NCI-H345 (cell line): ENCODE measurements around the gene PSME4.
"Not testable (repeated sequence)": the region's sequence is repeated elsewhere in the genome, so short reads cannot be mapped to it uniquely, and the experiment has no call there.

Source experiments
- DNase-seq: peaks from one replicate; lab custom pipeline; 2025; lab: John Stamatoyannopoulos, UW

PSME4 gene

GRCh38 chr2:53842891-53843290 is 127.9 kb downstream of the PSME4 start:
- DNase-seq = no peak

- DNase-seq = not testable (repeated sequence)
Measured at GRCh38 chr2:53841651-53842050, 129.1 kb downstream of the PSME4 start.

GRCh38 chr2:53840580-53840979 is 130.2 kb downstream of the PSME4 start:
- no peak for DNase-seq

- DNase-seq = not testable (repeated sequence)
Measured at GRCh38 chr2:53829980-53830290, 140.9 kb downstream of the PSME4 start.

GRCh38 chr2:53829273-53829979 is 141.4 kb downstream of the PSME4 start:
- no peak for DNase-seq

- no peak for DNase-seq
Measured at GRCh38 chr2:53828331-53828730, 142.5 kb downstream of the PSME4 start.

- DNase-seq = no peak
Measured at GRCh38 chr2:53827398-53828175, 143.2 kb downstream of the PSME4 start.

GRCh38 chr2:53826587-53827397 is 144.0 kb downstream of the PSME4 start:
- DNase-seq = no peak

GRCh38 chr2:53826030-53826410 is 144.8 kb downstream of the PSME4 start:
- DNase-seq = no peak

- DNase-seq = not testable (repeated sequence)
Measured at GRCh38 chr2:53823639-53824038, 147.2 kb downstream of the PSME4 start.

GRCh38 chr2:53821810-53822209 is 149.0 kb downstream of the PSME4 start:
- DNase-seq = no peak

GRCh38 chr2:53820711-53821110 is 150.1 kb downstream of the PSME4 start:
- no peak for DNase-seq

GRCh38 chr2:53820048-53820447 is 150.7 kb downstream of the PSME4 start:
- DNase-seq = no peak

GRCh38 chr2:53819634-53820033 is 151.2 kb downstream of the PSME4 start:
- no peak for DNase-seq

- DNase-seq = no peak
Measured at GRCh38 chr2:53818854-53819435, 151.8 kb downstream of the PSME4 start.
